Measurements from ENCODE around the gene OR1F1.
"Not testable (repeated sequence)": the region's sequence is repeated elsewhere in the genome, so short reads cannot be mapped to it uniquely, and the experiment has no call there.

The OR1F1 gene

GRCh38 chr16:3152027-3152276, 36.1 kb upstream of the OR1F1 start:
- DNase-seq, result peak in 1 of 2 donors; percentile 54

GRCh38 chr16:3152277-3152990, 35.6 kb upstream of the OR1F1 start:
- peak; percentile 83 to 84 for DNase-seq

GRCh38 chr16:3152991-3153368, 35.0 kb upstream of the OR1F1 start:
- no peak for DNase-seq

- no peak for DNase-seq
These were observed 32.8 kb upstream of the OR1F1 start for GRCh38 chr16:3155181-3155580.

GRCh38 chr16:3155972-3156371, 32.0 kb upstream of the OR1F1 start:
- no peak for DNase-seq

- DNase-seq, result peak; percentile 73 to 82
These were observed 30.6 kb upstream of the OR1F1 start for GRCh38 chr16:3157229-3158025.

- peak in 1 of 2 donors; percentile 18 for DNase-seq
These were observed 29.9 kb upstream of the OR1F1 start for GRCh38 chr16:3158026-3158509.

- peak; percentile 93 to 95 for DNase-seq
These were observed 29.3 kb upstream of the OR1F1 start for GRCh38 chr16:3158510-3159314.

GRCh38 chr16:3161235-3162018, 26.6 kb upstream of the OR1F1 start:
- DNase-seq, result no peak

- DNase-seq, result no peak
These were observed 23.6 kb upstream of the OR1F1 start for GRCh38 chr16:3164121-3164991.

GRCh38 chr16:3165111-3165822, 22.7 kb upstream of the OR1F1 start:
- no peak for DNase-seq

GRCh38 chr16:3166505-3166886, 21.5 kb upstream of the OR1F1 start:
- no peak for DNase-seq

- not testable (repeated sequence) for DNase-seq
These were observed 19.3 kb upstream of the OR1F1 start for GRCh38 chr16:3168729-3169128.

GRCh38 chr16:3170440-3171180, 17.4 kb upstream of the OR1F1 start:
- no peak for DNase-seq

- peak; percentile 31 to 47 for DNase-seq
These were observed 16.7 kb upstream of the OR1F1 start for GRCh38 chr16:3171181-3171854.

- DNase-seq, result no peak
These were observed 16.0 kb upstream of the OR1F1 start for GRCh38 chr16:3171855-3172593.

GRCh38 chr16:3173892-3174617, 13.9 kb upstream of the OR1F1 start:
- DNase-seq, result no peak

GRCh38 chr16:3174618-3175148, 13.3 kb upstream of the OR1F1 start:
- DNase-seq, result no peak

Data from CD4-positive, alpha-beta T cell treated with Interleukin-1 beta for 1 hour (primary cell).